Progenitor cell of endocrine pancreas (in vitro differentiated cells): ENCODE measurements around the gene LRRTM4. TPM values are rescaled to one million over a fixed set of nuclear protein-coding genes. Genes with fewer than 3 reads are reported as not detected.
A peak's percentile ranks its signal among the peaks of the same experiment; 100 is the strongest.

Experiments
- DNase-seq: peaks from one replicate; pipeline ENCODE4 v3.0.0; 2021; ENCODE audit warnings: low spot score; ENCODE audit not compliant: unreplicated experiment
- H3K27ac Mint-ChIP-seq: 2 replicates; pipeline ENCODE4 v1.8.0; 2021; ENCODE audit warnings: mild to moderate bottlenecking, moderate library complexity, mixed read lengths
- H3K27me3 Mint-ChIP-seq: 2 replicates; pipeline ENCODE4 v1.8.0; 2021; ENCODE audit warnings: mixed read lengths
- H3K36me3 Mint-ChIP-seq: 2 replicates; pipeline ENCODE4 v1.8.0; 2022; ENCODE audit warnings: mixed read lengths; ENCODE audit not compliant: insufficient read depth
- H3K4me1 Mint-ChIP-seq: 2 replicates; pipeline ENCODE4 v1.8.0; 2021; ENCODE audit warnings: low read depth, mixed read lengths
- H3K4me3 Mint-ChIP-seq: 2 replicates; pipeline ENCODE4 v1.8.0; 2021; ENCODE audit warnings: low read depth, mild to moderate bottlenecking, moderate library complexity, mixed read lengths
- H3K9me3 Mint-ChIP-seq: 2 replicates; pipeline ENCODE4 v1.8.0; 2021; ENCODE audit warnings: low read depth, mixed read lengths
- total RNA-seq: library from RNA; stranded (reverse); gene quantifications from 2 replicates; pipeline ENCODE4 v1.2.1, GENCODE V29; 2021
- TF ChIP-seq, protein P1 (sequence below): fragments of 200-600 bp; sonication (generic); IDR thresholded peaks from one replicate; pipeline ENCODE4 v1.5.0; 2021; ENCODE audit warnings: antibody characterized with exemption, mild to moderate bottlenecking; ENCODE audit not compliant: unreplicated experiment

LRRTM4 gene
- total RNA-seq, 1 donor from 2014 or later: 2.3 TPM

DNA sequence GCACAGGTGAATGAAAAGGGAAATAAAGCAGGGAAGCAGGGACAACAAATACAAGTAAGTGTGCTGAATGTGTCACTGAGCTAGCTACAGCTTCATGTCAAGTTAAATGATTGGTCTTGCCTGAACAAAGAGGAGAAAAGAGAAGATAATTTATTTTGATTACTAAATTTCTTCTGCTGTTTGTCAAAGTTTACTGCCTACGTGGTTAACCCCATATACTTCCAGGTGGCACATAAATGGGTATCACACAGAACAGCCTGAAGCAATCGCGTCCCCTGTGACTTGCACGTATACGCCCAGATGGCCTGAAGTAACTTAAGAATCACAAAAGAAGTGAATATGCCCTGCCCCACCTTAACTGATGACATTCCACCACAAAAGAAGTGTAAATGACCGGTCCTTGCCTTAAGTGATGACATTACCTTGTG, 434.2 kb downstream of the LRRTM4 start:
- Mint-ChIP-seq H3K36me3 (no peaks in the 10 kb centered on the region), H3K27me3 (peaks cover 56% of the 10 kb centered on the region), H3K4me1 (peaks cover 9% of the 10 kb centered on the region), H3K27ac (no peak overlapping the region), H3K4me3 (peak overlapping the region; percentile 52), H3K9me3 (no peaks in the 10 kb centered on the region)
- DNase-seq: no peak
- TF ChIP-seq, protein P1, sequence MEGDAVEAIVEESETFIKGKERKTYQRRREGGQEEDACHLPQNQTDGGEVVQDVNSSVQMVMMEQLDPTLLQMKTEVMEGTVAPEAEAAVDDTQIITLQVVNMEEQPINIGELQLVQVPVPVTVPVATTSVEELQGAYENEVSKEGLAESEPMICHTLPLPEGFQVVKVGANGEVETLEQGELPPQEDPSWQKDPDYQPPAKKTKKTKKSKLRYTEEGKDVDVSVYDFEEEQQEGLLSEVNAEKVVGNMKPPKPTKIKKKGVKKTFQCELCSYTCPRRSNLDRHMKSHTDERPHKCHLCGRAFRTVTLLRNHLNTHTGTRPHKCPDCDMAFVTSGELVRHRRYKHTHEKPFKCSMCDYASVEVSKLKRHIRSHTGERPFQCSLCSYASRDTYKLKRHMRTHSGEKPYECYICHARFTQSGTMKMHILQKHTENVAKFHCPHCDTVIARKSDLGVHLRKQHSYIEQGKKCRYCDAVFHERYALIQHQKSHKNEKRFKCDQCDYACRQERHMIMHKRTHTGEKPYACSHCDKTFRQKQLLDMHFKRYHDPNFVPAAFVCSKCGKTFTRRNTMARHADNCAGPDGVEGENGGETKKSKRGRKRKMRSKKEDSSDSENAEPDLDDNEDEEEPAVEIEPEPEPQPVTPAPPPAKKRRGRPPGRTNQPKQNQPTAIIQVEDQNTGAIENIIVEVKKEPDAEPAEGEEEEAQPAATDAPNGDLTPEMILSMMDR: no peak

DNA sequence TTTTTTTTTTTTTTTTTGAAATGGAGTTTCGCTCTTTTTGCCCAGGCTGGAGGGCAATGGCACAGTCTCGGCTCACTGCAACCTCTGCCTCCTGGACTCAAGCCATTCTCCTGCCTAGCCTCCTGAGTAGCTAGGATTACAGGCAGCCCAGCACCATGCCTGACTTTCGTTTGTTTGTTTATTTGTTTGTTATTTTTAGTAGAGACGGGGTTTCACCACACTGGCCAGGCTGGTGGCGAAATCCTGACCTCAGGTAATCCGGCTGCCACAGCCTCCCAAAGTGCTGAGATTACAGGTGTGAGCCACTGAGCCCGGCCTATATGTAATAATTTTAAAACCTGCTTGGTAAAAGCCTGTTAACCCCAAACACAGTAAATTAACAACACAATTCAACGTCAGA, 435.7 kb downstream of the LRRTM4 start:
- DNase-seq: no peak
- TF ChIP-seq, protein P1: no peak
- Mint-ChIP-seq H3K4me3 (no peak overlapping the region), H3K36me3 (no peaks in the 10 kb centered on the region), H3K27ac (no peak overlapping the region), H3K27me3 (peaks cover 46% of the 10 kb centered on the region), H3K4me1 (peaks cover 9% of the 10 kb centered on the region), H3K9me3 (no peaks in the 10 kb centered on the region)

DNA sequence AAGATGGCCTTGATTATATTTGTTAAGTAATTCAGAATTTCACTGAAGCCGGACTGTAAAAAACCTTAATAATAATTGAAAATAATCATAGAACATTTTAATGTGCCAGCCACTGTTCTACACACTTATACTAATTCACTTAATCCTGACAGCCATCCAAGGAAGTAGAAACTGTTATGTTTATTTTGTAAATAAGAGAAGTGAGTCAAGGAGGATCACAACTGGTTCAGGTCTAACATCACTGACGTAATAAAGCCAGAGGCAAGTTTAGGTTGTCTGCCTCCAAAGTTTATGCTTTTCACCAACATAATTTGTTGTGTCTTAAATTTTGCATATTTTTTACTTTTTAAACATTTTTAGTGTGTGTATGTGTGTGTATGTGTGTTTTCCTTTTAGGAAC, 436.1 kb downstream of the LRRTM4 start:
- DNase-seq: no peak
- Mint-ChIP-seq H3K27ac (no peak overlapping the region), H3K4me3 (no peak overlapping the region), H3K4me1 (peaks cover 9% of the 10 kb centered on the region), H3K9me3 (no peaks in the 10 kb centered on the region), H3K27me3 (peaks cover 42% of the 10 kb centered on the region), H3K36me3 (no peaks in the 10 kb centered on the region)
- TF ChIP-seq, protein P1: no peak

DNA sequence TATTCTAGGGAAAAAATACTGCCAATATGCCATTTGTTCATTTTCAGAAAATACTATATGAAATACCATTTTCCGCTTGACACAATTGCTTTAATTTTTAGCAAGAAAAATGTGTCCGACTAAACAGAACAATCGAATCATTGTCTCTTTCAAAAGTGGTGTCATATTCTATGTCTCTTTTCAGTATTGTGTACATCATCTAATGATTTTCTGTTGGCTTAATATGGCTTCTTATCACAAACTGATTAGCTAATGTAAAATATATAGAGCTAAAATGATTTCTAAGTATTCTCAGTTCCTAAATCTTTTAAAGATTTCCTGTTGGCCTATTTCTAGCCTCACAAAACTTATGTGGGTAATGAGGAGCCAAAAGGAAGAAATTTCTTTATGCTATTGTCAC, 436.6 kb downstream of the LRRTM4 start:
- H3K4me1 Mint-ChIP-seq: peaks cover 9% of the 10 kb centered on the region

DNA sequence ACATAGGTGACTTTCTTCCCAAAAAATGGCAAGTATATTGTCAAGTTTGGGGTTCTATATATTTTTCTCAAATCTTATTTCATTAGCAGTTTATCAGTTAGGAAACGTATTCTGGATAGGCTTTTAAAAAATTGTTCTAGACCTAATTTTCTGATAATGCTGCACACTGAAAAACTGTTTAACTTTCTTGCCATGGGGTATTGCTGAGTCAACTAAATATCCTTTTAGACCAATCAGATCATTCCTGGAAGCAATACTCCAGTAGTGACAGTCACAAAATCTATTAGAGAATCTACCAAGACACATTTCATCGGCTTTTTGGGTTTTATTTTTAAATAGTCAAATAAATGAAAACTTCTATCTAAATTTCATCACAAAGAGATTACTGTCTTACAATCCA, 440.6 kb downstream of the LRRTM4 start:
- TF ChIP-seq, protein P1: no peak
- Mint-ChIP-seq H3K36me3 (no peaks in the 10 kb centered on the region), H3K4me3 (no peak overlapping the region), H3K27me3 (no peaks in the 10 kb centered on the region), H3K27ac (no peak overlapping the region), H3K4me1 (no peaks in the 10 kb centered on the region), H3K9me3 (no peaks in the 10 kb centered on the region)
- no peak for DNase-seq

More for the DNA sequence above, 436.6 kb downstream of the LRRTM4 start:
- H3K27me3 Mint-ChIP-seq: peaks cover 37% of the 10 kb centered on the region
- no peak overlapping the region for H3K27ac Mint-ChIP-seq
- no peaks in the 10 kb centered on the region for H3K9me3 Mint-ChIP-seq
- no peaks in the 10 kb centered on the region for H3K36me3 Mint-ChIP-seq
- no peak overlapping the region for H3K4me3 Mint-ChIP-seq
- no peak for DNase-seq
- TF ChIP-seq, protein P1: no peak
